ENCODE measurements around the gene PALMD.

Gene PALMD

GRCh38 chr1:99607590-99607989 lies 38.3 kb upstream of the PALMD start:
- H3F3A ChIP-seq (ENCODE audit: control insufficient read depth, insufficient read depth) = no peaks in the 10 kb centered on the region
- H3K27ac ChIP-seq (ENCODE audit: low read depth, low read length) = no peak overlapping the region
- H3K79me2 ChIP-seq (ENCODE audit: control insufficient read depth, low read length) = no peaks in the 10 kb centered on the region
- H3K4me1 ChIP-seq (ENCODE audit: control insufficient read depth, low read length) = no peaks in the 10 kb centered on the region
- H3K9me2 ChIP-seq (replicated peaks; ENCODE audit: control insufficient read depth, low read length) = no peaks in the 10 kb centered on the region
- no peaks in the 10 kb centered on the region for H4K20me1 ChIP-seq (ENCODE audit: control insufficient read depth, insufficient read depth, low read depth, low read length)
- no peak overlapping the region for H3K4me3 ChIP-seq (ENCODE audit: low read length)
- no peaks in the 10 kb centered on the region for H3K27me3 ChIP-seq (ENCODE audit: control insufficient read depth, low read length)
- no peaks in the 10 kb centered on the region for H3K36me3 ChIP-seq (ENCODE audit: control insufficient read depth, low read length)
- no peak overlapping the region for H3K4me2 ChIP-seq (ENCODE audit: low read length)
- TF ChIP-seq EZH2phosphoT487 (IDR thresholded peaks at IDR 0.05; ENCODE audit: borderline replicate concordance, low read length) = no peak
- no peak for TF ChIP-seq CTCF (IDR thresholded peaks at IDR 0.05; ENCODE audit: low read depth, low read length, poor library complexity, severe bottlenecking)
- no peaks in the 10 kb centered on the region for H3K9me3 ChIP-seq (ENCODE audit: control insufficient read depth, insufficient read depth, low read length)

- TF ChIP-seq CTCF (IDR thresholded peaks at IDR 0.05; ENCODE audit: low read depth, low read length, poor library complexity, severe bottlenecking) (no peak), EZH2phosphoT487 (IDR thresholded peaks at IDR 0.05; ENCODE audit: borderline replicate concordance, low read length) (no peak)
- Histone ChIP-seq H3K4me3 (ENCODE audit: low read length) (no peak overlapping the region), H3K9me3 (ENCODE audit: control insufficient read depth, insufficient read depth, low read length) (no peaks in the 10 kb centered on the region), H3F3A (ENCODE audit: control insufficient read depth, insufficient read depth) (no peaks in the 10 kb centered on the region), H3K36me3 (ENCODE audit: control insufficient read depth, low read length) (no peaks in the 10 kb centered on the region), H3K27me3 (ENCODE audit: control insufficient read depth, low read length) (no peaks in the 10 kb centered on the region), H3K9me2 (replicated peaks; ENCODE audit: control insufficient read depth, low read length) (no peaks in the 10 kb centered on the region), H3K79me2 (ENCODE audit: control insufficient read depth, low read length) (no peaks in the 10 kb centered on the region), H4K20me1 (ENCODE audit: control insufficient read depth, insufficient read depth, low read depth, low read length) (no peaks in the 10 kb centered on the region), H3K4me1 (ENCODE audit: control insufficient read depth, low read length) (no peaks in the 10 kb centered on the region), H3K4me2 (ENCODE audit: low read length) (no peak overlapping the region), H3K27ac (ENCODE audit: low read depth, low read length) (no peak overlapping the region)
Observed at GRCh38 chr1:99608058-99608457, 37.9 kb upstream of the PALMD start.

GRCh38 chr1:99613716-99614115 lies 32.2 kb upstream of the PALMD start:
- no peaks in the 10 kb centered on the region for H3K9me3 ChIP-seq (ENCODE audit: control insufficient read depth, insufficient read depth, low read length)
- no peaks in the 10 kb centered on the region for H3K79me2 ChIP-seq (ENCODE audit: control insufficient read depth, low read length)
- H3F3A ChIP-seq (ENCODE audit: control insufficient read depth, insufficient read depth) = no peaks in the 10 kb centered on the region
- no peak overlapping the region for H3K4me3 ChIP-seq (ENCODE audit: low read length)
- no peaks in the 10 kb centered on the region for H3K4me1 ChIP-seq (ENCODE audit: control insufficient read depth, low read length)
- no peak overlapping the region for H3K4me2 ChIP-seq (ENCODE audit: low read length)
- H3K27me3 ChIP-seq (ENCODE audit: control insufficient read depth, low read length) = no peaks in the 10 kb centered on the region
- no peaks in the 10 kb centered on the region for H3K9me2 ChIP-seq (replicated peaks; ENCODE audit: control insufficient read depth, low read length)
- TF ChIP-seq CTCF (IDR thresholded peaks at IDR 0.05; ENCODE audit: low read depth, low read length, poor library complexity, severe bottlenecking) (no peak), EZH2phosphoT487 (IDR thresholded peaks at IDR 0.05; ENCODE audit: borderline replicate concordance, low read length) (no peak)
- H4K20me1 ChIP-seq (ENCODE audit: control insufficient read depth, insufficient read depth, low read depth, low read length) = no peaks in the 10 kb centered on the region
- no peaks in the 10 kb centered on the region for H3K36me3 ChIP-seq (ENCODE audit: control insufficient read depth, low read length)
- no peak overlapping the region for H3K27ac ChIP-seq (ENCODE audit: low read depth, low read length)

GRCh38 chr1:99614728-99615127 lies 31.2 kb upstream of the PALMD start:
- Histone ChIP-seq H3K4me2 (ENCODE audit: low read length) (no peak overlapping the region), H3K9me3 (ENCODE audit: control insufficient read depth, insufficient read depth, low read length) (no peaks in the 10 kb centered on the region), H3K9me2 (replicated peaks; ENCODE audit: control insufficient read depth, low read length) (no peaks in the 10 kb centered on the region), H3K4me1 (ENCODE audit: control insufficient read depth, low read length) (no peaks in the 10 kb centered on the region), H3K27me3 (ENCODE audit: control insufficient read depth, low read length) (no peaks in the 10 kb centered on the region), H3K79me2 (ENCODE audit: control insufficient read depth, low read length) (no peaks in the 10 kb centered on the region), H3F3A (ENCODE audit: control insufficient read depth, insufficient read depth) (no peaks in the 10 kb centered on the region), H3K36me3 (ENCODE audit: control insufficient read depth, low read length) (no peaks in the 10 kb centered on the region), H3K27ac (ENCODE audit: low read depth, low read length) (no peak overlapping the region), H3K4me3 (ENCODE audit: low read length) (no peak overlapping the region), H4K20me1 (ENCODE audit: control insufficient read depth, insufficient read depth, low read depth, low read length) (no peaks in the 10 kb centered on the region)
- TF ChIP-seq EZH2phosphoT487 (IDR thresholded peaks at IDR 0.05; ENCODE audit: borderline replicate concordance, low read length) (no peak), CTCF (IDR thresholded peaks at IDR 0.05; ENCODE audit: low read depth, low read length, poor library complexity, severe bottlenecking) (no peak)
